HAP-1 (cell line): ENCODE data around the gene POLR2J2.
"Not testable (repeated sequence)": the region's sequence is repeated elsewhere in the genome, so short reads cannot be mapped to it uniquely, and the experiment has no call there.

ENCODE experiments used
- DNase-seq, 2 experiments: peaks; one replicate each; pipeline ENCODE4 v3.0.0-alpha.2; 2016 to 2020; ENCODE audit warnings: low spot score in 2 of 2
- H3K27me3 ChIP-seq: fragments of 250-450 bp; sonication (Bioruptor Pico); 2 replicates; pipeline ENCODE4 v1.5.1; 2020; ENCODE audit warnings: low read depth, mild to moderate bottlenecking, moderate library complexity
- H3K36me3 ChIP-seq: fragments of 250-450 bp; sonication (Bioruptor Pico); replicated peaks from 2 replicates; pipeline ENCODE4 v1.5.1; 2020; ENCODE audit warnings: mild to moderate bottlenecking
- H3K4me1 ChIP-seq: fragments of 250-450 bp; sonication (Bioruptor Pico); 2 replicates; pipeline ENCODE4 v1.5.1; 2020; ENCODE audit warnings: mild to moderate bottlenecking
- H3K4me3 ChIP-seq: fragments of 250-450 bp; sonication (Bioruptor Pico); 2 replicates; pipeline ENCODE4 v1.5.1; 2020; ENCODE audit warnings: mild to moderate bottlenecking, moderate library complexity
- H3K9me3 ChIP-seq: fragments of 250-450 bp; sonication (Bioruptor Pico); 2 replicates; pipeline ENCODE4 v1.5.1; 2020; ENCODE audit warnings: mild to moderate bottlenecking, moderate library complexity
- in situ Hi-C: fragments of 300-500 bp; cut with MboI; formaldehyde crosslinking; loops from 3 replicates; pipeline ENCODE4 v1.14.3; 2020; ENCODE audit warnings: low sequenced_read_pairs, inconsistent platforms, mixed read lengths

POLR2J2 gene

DNA sequence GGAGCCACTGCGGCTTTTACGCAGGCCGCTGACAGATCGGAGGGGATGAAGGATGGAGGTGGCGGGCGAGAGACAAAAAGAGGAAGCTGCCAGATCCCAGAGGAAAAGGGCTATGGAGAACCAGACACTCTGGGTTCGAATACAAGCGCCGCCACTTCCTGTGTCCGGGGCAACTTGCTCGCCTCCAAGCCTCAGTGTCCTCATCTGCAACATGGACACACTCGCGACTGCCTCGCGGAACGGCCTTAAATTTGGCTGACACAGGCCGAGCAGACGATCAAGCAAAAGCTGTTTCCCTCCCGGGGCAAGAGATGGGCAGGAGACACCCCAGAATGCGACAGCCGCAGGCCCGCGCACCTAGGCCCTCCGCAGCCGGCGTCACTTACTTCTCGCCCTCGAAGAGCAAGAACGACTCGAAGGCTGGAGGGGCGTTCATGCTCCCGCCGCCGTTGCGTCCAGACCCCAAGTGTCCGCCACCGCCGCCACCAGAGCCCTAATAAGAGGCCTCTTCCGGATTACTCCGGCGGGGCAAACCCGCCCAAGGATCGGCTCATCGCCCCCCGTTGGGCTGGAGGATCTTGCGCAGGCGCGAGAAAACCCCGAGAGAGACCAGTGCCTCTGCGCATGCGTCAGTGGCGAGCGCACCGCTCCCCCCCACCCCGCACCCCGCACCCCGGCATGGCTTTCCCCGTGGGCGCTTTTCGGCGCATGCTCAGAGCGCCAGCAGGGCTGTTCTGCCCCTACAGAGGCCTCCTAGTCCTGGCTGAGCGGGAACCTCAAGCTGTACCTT lies at the start of gene POLR2J2:
POLR2J2 (minus strand) TSS at position 498 of the 790 bp plus-strand sequence; CDS start at position 436, 62 bp downstream.
- DNase-seq, H3K4me1 ChIP-seq, H3K4me3 ChIP-seq, H3K9me3 ChIP-seq, in situ Hi-C loops, H3K36me3 ChIP-seq, H3K27me3 ChIP-seq: not testable (repeated sequence)

DNA sequence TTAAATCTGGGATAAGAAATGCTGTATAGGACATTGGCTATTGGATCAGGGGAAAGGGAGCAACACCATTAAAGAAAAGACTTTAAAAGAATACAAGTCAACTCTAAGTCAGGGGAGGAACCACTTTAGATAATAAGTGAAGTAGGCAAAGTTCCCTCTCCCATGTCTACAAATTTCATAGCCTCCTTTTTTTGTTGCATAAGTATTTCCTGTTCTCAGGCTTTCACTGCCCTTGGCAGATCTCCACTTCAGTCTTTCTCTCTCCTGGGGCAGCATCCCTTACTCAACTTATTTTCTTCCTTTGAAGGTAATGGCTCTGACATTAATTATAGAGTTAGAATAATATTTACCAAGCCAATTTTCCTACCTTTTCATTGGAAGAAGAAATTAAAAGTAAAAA lies 47.0 kb upstream of the POLR2J2 start:
- H3K27me3 ChIP-seq, H3K9me3 ChIP-seq, H3K36me3 ChIP-seq, DNase-seq, H3K4me3 ChIP-seq, in situ Hi-C loops, H3K4me1 ChIP-seq: not testable (repeated sequence)

- H3K4me1 ChIP-seq, H3K4me3 ChIP-seq, H3K9me3 ChIP-seq, H3K27me3 ChIP-seq, H3K36me3 ChIP-seq, in situ Hi-C loops: not testable (repeated sequence)
- DNase-seq: peak in 1 of 2 experiments; percentile 15
Observed at GRCh38 chr7:102715718-102716117, 44.3 kb upstream of the POLR2J2 start.

DNA sequence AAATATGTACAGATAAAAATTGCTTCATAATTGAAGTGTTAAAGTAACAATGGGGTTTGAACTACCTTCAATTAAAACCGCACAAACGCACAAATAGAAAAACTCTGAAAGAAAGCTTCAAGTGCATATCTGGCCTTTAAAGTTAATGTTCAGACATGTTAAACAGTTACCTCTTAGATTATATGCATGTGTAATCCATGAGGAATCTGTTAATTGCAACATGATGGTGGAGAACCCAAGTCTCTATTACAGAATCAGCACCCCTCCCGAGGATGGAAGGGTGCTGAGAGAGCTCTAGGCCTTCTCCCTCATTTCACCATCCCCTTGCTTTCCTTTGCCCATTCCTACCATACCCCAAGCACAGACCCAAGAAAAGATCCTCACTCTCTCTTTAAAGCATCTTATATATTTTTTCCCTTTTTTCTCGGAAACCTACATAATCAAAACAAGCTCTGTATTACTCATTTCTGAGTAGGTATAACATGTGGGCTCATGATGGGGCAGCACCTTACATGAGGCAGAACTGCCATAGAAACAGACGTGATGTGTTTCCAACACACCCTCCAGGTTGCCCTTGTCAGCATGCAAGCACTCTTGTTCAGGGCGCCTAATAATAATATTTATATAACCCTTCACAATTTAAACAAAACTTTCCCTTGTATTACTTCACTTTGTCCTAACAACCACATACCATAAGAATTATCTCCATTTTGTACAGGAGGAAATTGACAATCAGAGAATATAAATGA lies 43.5 kb upstream of the POLR2J2 start:
- in situ Hi-C loops, DNase-seq, H3K4me1 ChIP-seq, H3K9me3 ChIP-seq, H3K27me3 ChIP-seq, H3K36me3 ChIP-seq, H3K4me3 ChIP-seq: not testable (repeated sequence)

- H3K9me3 ChIP-seq, DNase-seq, H3K4me3 ChIP-seq, in situ Hi-C loops, H3K4me1 ChIP-seq, H3K36me3 ChIP-seq, H3K27me3 ChIP-seq: not testable (repeated sequence)
Observed at GRCh38 chr7:102713691-102714080, 42.2 kb upstream of the POLR2J2 start.

DNA sequence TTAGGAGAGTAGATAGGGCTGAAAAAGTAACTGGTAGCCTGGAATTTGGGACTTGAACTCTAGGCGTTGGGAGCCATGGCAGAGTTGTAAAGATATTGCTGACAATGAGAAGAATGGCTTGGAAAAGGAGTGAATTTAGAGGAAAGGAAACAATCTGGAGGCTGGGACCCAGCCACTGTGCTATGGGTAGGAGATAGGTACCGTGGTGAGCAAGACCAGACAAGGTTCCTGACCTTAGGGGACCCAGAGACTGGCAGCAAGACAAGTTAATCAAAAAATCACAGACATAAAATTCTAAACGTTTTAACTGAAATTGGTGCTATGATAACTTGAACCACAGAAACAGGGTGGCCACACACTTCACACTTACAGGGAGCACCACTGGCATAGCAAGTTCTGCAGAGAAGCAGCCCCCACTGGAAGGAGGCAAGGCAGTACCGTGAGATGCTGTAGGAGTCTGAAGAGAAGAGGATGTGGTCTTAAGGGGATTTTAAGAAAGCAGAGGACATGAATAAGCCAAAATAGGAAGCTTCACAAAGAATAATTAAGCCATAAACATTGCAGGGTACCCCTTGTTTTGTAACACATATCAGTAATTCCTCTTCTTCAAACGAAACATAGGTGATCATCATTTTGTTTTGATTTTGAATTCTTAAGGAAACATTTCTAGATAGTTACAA lies 41.7 kb upstream of the POLR2J2 start:
- H3K4me3 ChIP-seq, DNase-seq, in situ Hi-C loops: not testable (repeated sequence)

GRCh38 chr7:102698962-102699750 lies 27.7 kb upstream of the POLR2J2 start:
- DNase-seq, H3K27me3 ChIP-seq, H3K9me3 ChIP-seq, H3K4me1 ChIP-seq, H3K36me3 ChIP-seq, in situ Hi-C loops, H3K4me3 ChIP-seq: not testable (repeated sequence)

More for the DNA sequence above, 41.7 kb upstream of the POLR2J2 start:
- H3K4me1 ChIP-seq, H3K36me3 ChIP-seq, H3K9me3 ChIP-seq, H3K27me3 ChIP-seq: not testable (repeated sequence)

DNA sequence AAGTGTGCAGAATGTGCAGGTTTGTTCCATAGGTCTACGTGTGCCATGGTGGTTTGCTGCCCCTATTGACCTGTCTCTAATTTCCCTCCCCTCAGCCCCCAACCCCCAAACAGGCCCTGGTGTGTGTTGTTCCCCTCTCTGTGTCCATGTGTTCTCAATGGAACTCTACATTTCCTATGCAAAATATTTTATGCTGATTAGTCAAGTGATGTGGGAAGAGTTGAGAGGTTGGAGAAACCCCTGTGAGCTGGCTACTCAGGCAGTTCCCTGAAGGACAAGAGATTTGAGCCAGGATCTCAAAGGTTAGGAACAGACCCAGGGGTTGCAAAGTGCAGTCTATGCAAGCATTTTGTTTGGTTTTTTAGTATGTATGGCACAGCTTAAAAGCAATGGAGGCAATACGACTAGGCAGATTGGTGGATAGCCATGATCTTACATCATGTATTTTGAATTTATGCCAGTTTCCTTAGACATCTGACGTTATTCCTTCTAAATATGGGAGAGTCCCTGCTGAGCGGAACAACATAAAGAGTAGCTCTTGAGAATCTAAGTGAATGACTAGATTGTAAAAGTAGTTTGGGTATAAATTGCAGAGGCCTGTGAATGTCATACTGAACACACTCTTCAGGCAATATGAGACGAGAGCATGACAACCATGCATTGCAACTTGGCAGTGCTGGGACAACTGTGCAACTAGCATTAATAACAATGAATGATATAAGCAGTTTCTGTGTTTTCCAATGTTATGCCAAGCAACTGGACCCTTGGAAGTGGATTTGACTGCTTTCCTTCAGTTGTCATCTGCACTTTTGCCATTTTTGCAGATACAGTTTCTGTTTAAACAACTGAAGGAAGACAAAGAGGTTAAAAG lies 26.4 kb upstream of the POLR2J2 start:
- not testable (repeated sequence) for H3K4me1 ChIP-seq, H3K9me3 ChIP-seq

GRCh38 chr7:102696009-102696408 lies 24.5 kb upstream of the POLR2J2 start:
- H3K27me3 ChIP-seq, DNase-seq, H3K4me1 ChIP-seq, H3K4me3 ChIP-seq, in situ Hi-C loops, H3K36me3 ChIP-seq, H3K9me3 ChIP-seq: not testable (repeated sequence)

More for the DNA sequence above, 26.4 kb upstream of the POLR2J2 start:
- in situ Hi-C loops, H3K27me3 ChIP-seq, H3K36me3 ChIP-seq, H3K4me3 ChIP-seq, DNase-seq: not testable (repeated sequence)

DNA sequence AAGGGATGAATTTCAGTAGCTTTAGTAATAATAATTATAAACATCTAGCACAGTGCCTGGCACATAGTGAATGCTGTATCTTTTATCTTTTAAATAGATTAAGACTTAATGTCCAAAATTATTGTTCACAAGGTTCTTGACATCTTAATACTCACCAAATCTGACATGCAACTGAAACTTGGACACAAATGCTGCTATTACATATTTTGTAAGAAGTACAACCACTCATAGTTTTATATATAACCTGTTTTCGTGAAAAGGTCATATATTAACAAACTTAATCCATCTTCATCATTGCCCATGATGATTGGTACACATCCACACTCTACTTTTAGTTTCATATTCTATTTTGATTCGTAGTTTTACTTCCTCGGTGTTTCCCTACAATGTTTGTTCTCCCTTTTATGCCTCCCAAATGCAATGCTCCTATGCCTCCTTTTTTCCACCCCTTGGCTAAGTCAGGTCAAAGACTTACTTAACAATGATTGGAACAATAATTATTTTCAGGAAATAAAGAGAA lies 23.6 kb upstream of the POLR2J2 start:
- DNase-seq, H3K4me1 ChIP-seq, in situ Hi-C loops, H3K36me3 ChIP-seq, H3K27me3 ChIP-seq, H3K9me3 ChIP-seq, H3K4me3 ChIP-seq: not testable (repeated sequence)

DNA sequence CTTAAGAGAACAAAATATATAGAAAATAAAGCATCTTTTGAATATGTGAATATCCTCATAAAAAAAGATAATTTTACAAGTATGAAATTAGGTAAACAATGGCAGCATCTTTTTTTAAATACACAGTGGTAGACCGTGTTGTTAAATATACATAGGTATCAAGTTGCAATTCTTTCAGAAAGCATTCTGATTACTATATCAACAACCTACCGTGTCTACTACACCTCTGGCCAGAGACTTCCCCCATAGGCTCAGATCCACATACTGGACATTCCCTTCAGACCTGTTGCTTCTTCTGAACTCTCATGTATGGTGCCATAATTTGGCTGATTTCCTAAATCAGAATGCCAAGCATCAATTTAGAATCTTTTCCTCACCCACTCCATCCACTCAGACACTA lies 22.5 kb upstream of the POLR2J2 start:
- DNase-seq, H3K9me3 ChIP-seq, in situ Hi-C loops, H3K4me3 ChIP-seq, H3K36me3 ChIP-seq, H3K27me3 ChIP-seq, H3K4me1 ChIP-seq: not testable (repeated sequence)

GRCh38 chr7:102690602-102691001 lies 19.1 kb upstream of the POLR2J2 start:
- DNase-seq, H3K4me1 ChIP-seq, H3K4me3 ChIP-seq, H3K27me3 ChIP-seq, H3K9me3 ChIP-seq, H3K36me3 ChIP-seq, in situ Hi-C loops: not testable (repeated sequence)
